ENCODE data around the gene MCM6. TPM values are rescaled to one million over a fixed set of nuclear protein-coding genes. Genes with fewer than 3 reads are reported as not detected.

Gene MCM6
- total RNA-seq, 4 donors from 2014 or later, result 0.37 to 7.9 (median 3.7) TPM

DNA sequence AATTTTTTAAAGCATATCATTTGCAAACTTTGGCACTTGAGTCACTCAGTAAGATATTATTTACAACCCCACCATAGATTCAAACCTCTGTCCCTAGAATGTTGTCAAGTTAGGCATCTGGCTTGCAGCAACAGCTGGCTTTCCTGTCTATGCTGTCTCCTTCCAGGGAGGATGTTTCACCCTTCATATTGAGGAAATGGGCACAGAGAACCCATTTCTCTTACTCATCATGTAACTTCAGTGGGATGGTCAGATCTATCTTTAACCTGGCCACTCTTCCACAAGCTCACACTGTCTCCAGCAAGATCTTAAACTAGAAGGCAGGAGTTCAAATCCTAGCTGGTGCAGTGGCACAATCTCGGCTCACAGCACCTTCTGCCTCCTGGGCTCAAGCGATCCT is 55.1 kb downstream of the MCM6 start:
- Histone ChIP-seq H3K27ac (no peak overlapping the region), H3K27me3 (no peaks in the 10 kb centered on the region), H3K36me3 (no peaks in the 10 kb centered on the region), H3K9me3 (peaks cover 0 to 4% of the 10 kb centered on the region in 2 donors), H3K4me1 (peaks cover 0 to 3% (median 0%) of the 10 kb centered on the region in 4 donors), H3K4me3 (no peak overlapping the region)
- 100% methylated on average over 2 of the region's 2 CpGs; no CpG with 5 or more reads in 1 of the 2 donors for WGBS, 2 donors (ENCODE audit: low coverage in 1 of 2)
- no peak for DNase-seq
- in situ Hi-C loops (cut with MboI; ENCODE audit: low pct_ligation_motif_present in 1 of 4, low pct_unique_long_range_greater_than_20kb in 1 of 4, low sequenced_read_pairs in 3 of 4) (no loop called here), intact Hi-C loops (cut with DNase I; ENCODE audit: low total_unique reads) (no loop called here)
- TF ChIP-seq POLR2A (IDR thresholded peaks at IDR 0.05) (no peak), EP300 (IDR thresholded peaks at IDR 0.05; ENCODE audit: low read depth) (no peak), POLR2AphosphoS5 (IDR thresholded peaks at IDR 0.05) (no peak)
- TF ChIP-seq, protein P1, sequence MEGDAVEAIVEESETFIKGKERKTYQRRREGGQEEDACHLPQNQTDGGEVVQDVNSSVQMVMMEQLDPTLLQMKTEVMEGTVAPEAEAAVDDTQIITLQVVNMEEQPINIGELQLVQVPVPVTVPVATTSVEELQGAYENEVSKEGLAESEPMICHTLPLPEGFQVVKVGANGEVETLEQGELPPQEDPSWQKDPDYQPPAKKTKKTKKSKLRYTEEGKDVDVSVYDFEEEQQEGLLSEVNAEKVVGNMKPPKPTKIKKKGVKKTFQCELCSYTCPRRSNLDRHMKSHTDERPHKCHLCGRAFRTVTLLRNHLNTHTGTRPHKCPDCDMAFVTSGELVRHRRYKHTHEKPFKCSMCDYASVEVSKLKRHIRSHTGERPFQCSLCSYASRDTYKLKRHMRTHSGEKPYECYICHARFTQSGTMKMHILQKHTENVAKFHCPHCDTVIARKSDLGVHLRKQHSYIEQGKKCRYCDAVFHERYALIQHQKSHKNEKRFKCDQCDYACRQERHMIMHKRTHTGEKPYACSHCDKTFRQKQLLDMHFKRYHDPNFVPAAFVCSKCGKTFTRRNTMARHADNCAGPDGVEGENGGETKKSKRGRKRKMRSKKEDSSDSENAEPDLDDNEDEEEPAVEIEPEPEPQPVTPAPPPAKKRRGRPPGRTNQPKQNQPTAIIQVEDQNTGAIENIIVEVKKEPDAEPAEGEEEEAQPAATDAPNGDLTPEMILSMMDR (IDR thresholded peaks at IDR 0.05), result no peak

DNA sequence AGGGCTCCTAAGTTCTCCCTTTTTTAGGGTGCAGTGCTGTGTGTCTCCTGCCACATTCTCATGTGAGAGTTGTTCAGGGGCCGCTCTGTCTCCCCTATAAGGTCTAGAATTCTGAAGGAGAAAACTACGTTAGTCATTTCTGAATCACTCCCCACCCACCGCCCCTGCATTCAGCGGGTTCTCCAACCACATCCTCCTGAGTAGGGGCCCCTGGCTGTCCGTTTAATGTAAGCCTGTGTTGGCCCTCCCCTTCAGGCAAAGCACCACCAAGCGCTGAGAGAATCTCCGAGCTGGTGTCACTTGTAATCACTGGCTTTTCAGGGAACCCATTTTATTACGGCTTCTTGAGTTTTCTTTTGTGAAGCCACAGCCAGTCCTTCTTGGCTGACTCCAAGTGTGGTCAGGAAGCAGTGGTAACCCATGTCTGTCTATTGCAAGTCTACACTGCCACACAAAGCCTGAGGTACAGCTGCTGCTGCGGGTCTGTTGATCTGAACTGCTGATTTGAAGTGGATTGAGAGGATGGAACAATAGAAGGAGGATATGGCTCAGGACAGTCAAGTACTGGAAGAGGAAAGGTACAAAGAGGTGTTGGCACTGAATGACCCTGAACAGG is 56.1 kb downstream of the MCM6 start:
- 68 to 80% methylated on average over 1 to 9 of the region's 9 CpGs for WGBS, 2 donors (ENCODE audit: low coverage in 1 of 2)
- no peak for TF ChIP-seq POLR2AphosphoS5 (IDR thresholded peaks at IDR 0.05)
- no peak for TF ChIP-seq POLR2A (IDR thresholded peaks at IDR 0.05)
- no peak for TF ChIP-seq EP300 (IDR thresholded peaks at IDR 0.05; ENCODE audit: low read depth)
- TF ChIP-seq, protein P1 (IDR thresholded peaks at IDR 0.05), result no peak

DNA sequence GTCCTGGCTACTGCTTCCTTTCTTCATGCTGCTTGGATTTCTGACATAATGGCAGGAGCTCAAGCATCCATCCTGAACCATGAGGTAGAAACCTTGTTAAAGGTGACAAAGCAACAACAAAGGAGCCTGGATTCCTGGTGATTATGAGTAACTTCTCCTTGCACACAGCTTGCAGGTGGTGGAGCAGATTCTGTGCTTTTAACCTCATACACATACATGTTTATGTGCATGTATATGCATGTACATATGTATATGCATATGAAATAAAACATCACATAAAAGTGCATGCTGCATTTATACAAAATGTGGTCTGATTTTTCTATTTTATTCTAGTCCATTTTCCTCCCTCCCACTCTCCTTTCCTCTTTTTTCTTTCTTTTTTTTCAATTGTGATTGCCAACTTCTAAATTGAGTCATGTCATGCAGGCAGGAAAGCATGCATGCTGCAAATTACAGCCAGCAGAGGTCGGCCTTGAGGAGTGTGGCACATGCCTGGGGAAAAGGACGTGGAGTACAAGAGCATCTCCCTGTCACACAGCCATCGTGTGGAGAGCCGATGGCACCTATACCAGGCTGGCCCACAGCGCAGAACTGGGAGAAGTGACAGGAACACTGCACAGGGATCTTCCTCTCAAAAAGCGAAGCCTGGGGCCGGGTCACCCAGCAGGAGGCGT is 57.2 kb downstream of the MCM6 start:
- DNase-seq, result peak; percentile 35
- in situ Hi-C loops (cut with MboI; ENCODE audit: low pct_ligation_motif_present in 1 of 4, low pct_unique_long_range_greater_than_20kb in 1 of 4, low sequenced_read_pairs in 3 of 4), result no loop called here
- H3K27me3 ChIP-seq, result no peaks in the 10 kb centered on the region

More for the DNA sequence above, 56.1 kb downstream of the MCM6 start:
- no peaks in the 10 kb centered on the region for H3K36me3 ChIP-seq
- no peak for DNase-seq
- intact Hi-C loops (cut with DNase I; ENCODE audit: low total_unique reads), result no loop called here
- H3K4me1 ChIP-seq, result no peaks in the 10 kb centered on the region
- H3K9me3 ChIP-seq, result peaks cover 0 to 4% of the 10 kb centered on the region in 2 donors
- in situ Hi-C loops (cut with MboI; ENCODE audit: low pct_ligation_motif_present in 1 of 4, low pct_unique_long_range_greater_than_20kb in 1 of 4, low sequenced_read_pairs in 3 of 4), result no loop called here
- H3K27me3 ChIP-seq, result no peaks in the 10 kb centered on the region
- no peak overlapping the region for H3K4me3 ChIP-seq
- no peak overlapping the region for H3K27ac ChIP-seq

DNA sequence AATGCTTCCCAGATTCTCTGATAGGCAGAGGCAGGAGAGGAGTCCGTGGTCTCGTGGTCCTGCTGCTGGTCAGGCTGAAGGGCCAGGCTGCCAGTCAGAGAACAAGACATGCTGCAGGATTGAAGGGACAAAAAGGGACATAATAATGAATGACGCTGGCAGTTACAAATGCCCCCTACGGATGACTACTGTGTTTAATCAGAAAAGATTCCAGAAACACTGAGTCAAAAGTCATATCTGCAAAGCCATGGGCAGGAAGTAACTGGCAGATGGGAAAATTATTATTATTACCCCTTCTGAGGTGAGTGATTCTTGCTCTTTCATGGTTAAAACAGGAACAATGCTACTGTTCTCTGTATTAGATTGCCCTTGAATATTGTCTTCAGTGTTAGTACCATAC is 58.3 kb downstream of the MCM6 start:
- WGBS, 2 donors (ENCODE audit: low coverage in 1 of 2), result 88 to 92% methylated on average over 2 to 4 of the region's 4 CpGs
- Histone ChIP-seq H3K4me3 (no peak overlapping the region), H3K27ac (no peak overlapping the region), H3K4me1 (no peaks in the 10 kb centered on the region), H3K27me3 (no peaks in the 10 kb centered on the region), H3K9me3 (peaks cover 0 to 4% of the 10 kb centered on the region in 2 donors), H3K36me3 (no peaks in the 10 kb centered on the region)
- DNase-seq, result no peak
- intact Hi-C loops (cut with DNase I; ENCODE audit: low total_unique reads), result no loop called here
- in situ Hi-C loops (cut with MboI; ENCODE audit: low pct_ligation_motif_present in 1 of 4, low pct_unique_long_range_greater_than_20kb in 1 of 4, low sequenced_read_pairs in 3 of 4), result no loop called here
- TF ChIP-seq, protein P1 (IDR thresholded peaks at IDR 0.05), result no peak
- no peak for TF ChIP-seq POLR2AphosphoS5 (IDR thresholded peaks at IDR 0.05)

More for the DNA sequence above, 57.2 kb downstream of the MCM6 start:
- Histone ChIP-seq H3K36me3 (no peaks in the 10 kb centered on the region), H3K9me3 (peaks cover 0 to 4% of the 10 kb centered on the region in 2 donors), H3K4me3 (no peak overlapping the region), H3K4me1 (no peaks in the 10 kb centered on the region), H3K27ac (no peak overlapping the region)
- WGBS, 2 donors (ENCODE audit: low coverage in 1 of 2), result 66 to 100% methylated on average over 3 to 8 of the region's 8 CpGs
- TF ChIP-seq, protein P1 (IDR thresholded peaks at IDR 0.05), result peak in 4 of 5 experiments; percentile 6 to 18 (median 13)
- TF ChIP-seq POLR2AphosphoS5 (IDR thresholded peaks at IDR 0.05), result no peak
- no peak for TF ChIP-seq EP300 (IDR thresholded peaks at IDR 0.05; ENCODE audit: low read depth)
- no peak for TF ChIP-seq POLR2A (IDR thresholded peaks at IDR 0.05)
- intact Hi-C loops (cut with DNase I; ENCODE audit: low total_unique reads), result no loop called here
